NCI-H345 treated with DMSO at 0.1 percent for 48 hours (cell line): ENCODE results near the gene NRXN3.

Source experiments
- DNase-seq: peaks from one replicate; lab custom pipeline; 2025; ENCODE audit not compliant: unreplicated experiment; lab: John Stamatoyannopoulos, UW

The NRXN3 gene

GRCh38 chr14:78173346-78174035 lies 3.3 kb downstream of the NRXN3 start:
- DNase-seq: no peak

- no peak for DNase-seq
Measured at GRCh38 chr14:78175412-78175811, 5.2 kb downstream of the NRXN3 start.

GRCh38 chr14:78178071-78178470 lies 7.9 kb downstream of the NRXN3 start:
- no peak for DNase-seq

GRCh38 chr14:78178971-78179370 lies 8.8 kb downstream of the NRXN3 start:
- no peak for DNase-seq

- DNase-seq: no peak
Measured at GRCh38 chr14:78181270-78181669, 11.1 kb downstream of the NRXN3 start.

DNA sequence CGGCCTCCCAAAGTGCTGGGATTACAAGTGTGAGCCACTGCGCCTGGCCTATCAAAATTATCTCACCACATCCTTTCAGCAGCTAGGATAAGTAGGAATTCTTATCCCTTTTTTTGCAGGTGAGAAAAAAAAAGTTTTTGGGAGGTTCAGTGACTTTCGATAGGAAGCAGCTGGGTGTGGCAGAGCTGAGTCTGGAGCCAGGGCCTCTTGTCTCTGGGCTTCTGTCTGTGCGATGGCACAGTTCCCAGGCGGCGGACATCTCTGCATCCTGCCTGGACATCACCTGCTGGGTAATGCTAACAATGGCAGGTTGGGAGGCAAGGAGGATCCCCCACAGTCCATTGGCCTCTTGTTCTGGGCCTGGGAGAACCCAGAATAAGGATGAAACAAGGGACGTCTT lies 12.5 kb downstream of the NRXN3 start:
- no peak for DNase-seq

DNA sequence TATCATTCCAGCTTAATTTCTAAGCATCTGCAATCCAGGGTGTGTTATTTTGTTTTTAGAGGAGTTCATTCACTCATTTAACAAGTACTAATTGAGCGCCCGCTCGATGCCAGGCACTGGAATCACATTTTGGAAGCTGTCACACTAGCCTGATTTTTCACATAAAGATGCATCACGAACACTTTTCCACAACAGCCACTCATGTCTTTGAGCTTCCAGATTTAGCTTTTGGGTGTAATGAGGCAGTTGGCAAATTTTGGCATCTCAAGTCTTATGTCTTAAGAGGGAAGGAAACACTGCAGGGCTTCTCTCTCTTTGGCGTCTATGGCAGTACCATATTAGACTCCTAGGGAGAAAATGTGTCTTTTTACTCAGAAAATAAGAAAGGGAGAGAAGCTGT lies 14.0 kb downstream of the NRXN3 start:
- no peak for DNase-seq

DNA sequence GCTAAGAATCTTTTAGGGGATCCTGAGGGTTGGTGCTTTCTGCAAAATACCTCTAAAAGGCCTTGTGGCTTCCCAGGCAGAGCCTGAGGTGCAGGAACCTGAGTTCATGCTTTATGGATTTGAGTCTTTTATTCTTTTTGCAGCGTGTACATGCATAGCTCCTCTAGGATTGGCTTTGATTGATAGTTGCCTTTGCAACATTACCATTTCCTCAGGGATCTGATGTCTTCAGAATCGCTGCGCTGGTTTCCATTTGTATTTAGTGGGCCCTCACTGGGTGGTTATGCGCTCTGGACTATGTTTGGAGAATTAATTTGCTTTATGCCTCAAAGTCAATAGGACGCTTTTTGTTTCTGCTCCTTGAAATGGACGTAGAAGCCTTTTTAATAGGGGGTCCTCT lies 16.1 kb downstream of the NRXN3 start:
- DNase-seq: no peak

DNA sequence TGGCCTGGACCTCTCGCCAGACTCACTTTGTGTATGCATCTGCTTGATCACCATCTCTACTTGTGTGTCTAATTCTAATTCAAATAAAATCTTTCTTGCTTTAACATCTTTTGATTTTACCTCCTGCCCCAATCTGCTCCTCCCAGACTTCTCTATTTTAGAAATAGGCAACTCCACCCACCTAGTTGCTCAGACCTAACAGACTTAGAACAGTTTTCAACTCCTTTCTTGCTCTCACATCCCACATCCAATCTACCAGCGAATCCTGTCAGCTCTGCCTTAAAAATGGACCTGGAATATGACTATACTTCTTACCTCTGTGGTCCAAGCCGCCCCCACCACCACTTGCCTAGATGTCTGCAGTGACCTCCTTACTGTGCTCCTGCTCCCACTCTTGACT lies 18.7 kb downstream of the NRXN3 start:
- no peak for DNase-seq

DNA sequence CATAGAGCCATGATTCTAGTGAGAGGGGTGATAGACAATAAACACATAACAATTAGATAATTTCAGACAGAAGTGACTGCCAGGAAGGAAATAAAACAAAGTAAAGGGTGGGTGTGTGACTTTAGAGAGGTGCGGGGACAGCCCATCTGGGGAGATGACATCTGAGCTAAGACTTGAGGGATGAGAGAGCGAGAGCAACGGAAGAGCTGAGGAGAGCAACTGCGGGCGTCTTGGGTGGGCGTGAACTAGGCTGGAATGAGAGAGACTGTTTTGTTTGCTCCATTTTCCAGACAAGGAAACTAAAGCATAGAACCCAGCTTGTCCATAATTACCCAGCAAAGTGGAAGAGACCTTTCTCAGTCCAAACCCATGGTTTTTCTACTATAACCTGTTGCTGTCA lies 25.3 kb downstream of the NRXN3 start:
- DNase-seq: no peak

DNA sequence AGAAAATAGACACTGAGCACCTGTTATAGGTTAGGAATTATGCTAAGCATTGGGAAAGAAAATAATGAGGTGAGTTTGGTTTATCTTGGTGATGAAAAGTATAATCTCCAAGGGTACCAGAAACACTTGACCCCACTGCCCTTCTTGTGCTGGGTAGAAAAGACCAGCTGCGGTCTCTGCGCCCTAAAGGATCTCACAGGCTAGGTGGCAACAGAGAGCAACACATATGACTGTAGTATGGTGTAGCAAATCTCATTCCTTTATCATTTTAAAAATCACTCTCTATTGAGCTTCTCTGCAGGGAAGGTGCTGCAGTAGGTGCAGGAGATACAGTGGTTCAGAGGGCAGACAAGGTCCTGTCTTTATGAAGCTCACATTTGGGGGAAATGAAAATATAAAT lies 26.1 kb downstream of the NRXN3 start:
- no peak for DNase-seq

DNA sequence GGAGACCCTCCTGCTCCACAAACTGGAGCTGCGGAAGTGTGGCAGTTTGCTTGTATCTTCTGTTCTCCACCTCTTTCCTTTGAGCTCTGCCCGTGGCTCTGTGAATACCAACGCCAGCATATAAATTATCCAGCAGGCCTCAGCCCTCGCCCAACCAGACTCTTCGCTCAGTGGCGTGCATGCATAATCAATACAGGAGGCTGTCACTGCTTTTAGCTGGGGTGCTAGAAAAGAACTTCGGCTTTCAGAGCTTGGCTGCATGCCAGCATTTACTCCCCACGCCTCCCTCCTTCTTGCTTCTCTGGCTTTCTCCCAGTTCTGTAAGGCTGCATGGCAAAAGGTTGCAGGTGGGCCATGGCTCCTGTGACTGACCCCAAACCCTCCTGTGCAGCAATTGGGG lies 26.9 kb downstream of the NRXN3 start:
- DNase-seq: peak; percentile 88

GRCh38 chr14:78202163-78202562 lies 32.0 kb downstream of the NRXN3 start:
- DNase-seq: no peak

GRCh38 chr14:78202976-78203375 lies 32.8 kb downstream of the NRXN3 start:
- peak; percentile 93 for DNase-seq

GRCh38 chr14:78207414-78207813 lies 37.2 kb downstream of the NRXN3 start:
- no peak for DNase-seq

DNA sequence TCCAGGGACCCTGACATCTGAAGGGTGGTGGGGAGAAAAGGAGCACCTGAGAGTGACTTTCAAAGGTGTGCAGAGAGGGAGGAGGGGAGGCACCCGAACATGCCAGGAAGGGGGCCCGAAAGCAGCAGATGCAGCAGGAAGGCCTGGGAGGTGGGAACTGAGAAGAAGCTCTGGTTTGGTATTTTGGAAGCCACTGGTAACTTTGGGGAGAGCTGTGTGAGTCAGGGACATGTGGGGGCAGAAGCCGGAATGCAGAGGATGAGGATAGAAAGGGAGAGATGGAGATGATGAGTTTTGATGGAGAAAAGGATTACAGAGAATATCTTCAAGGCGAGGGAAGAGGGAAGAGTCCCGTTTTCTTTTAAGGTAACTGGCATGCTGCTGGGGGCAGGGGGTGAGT lies 50.1 kb downstream of the NRXN3 start:
- no peak for DNase-seq

DNA sequence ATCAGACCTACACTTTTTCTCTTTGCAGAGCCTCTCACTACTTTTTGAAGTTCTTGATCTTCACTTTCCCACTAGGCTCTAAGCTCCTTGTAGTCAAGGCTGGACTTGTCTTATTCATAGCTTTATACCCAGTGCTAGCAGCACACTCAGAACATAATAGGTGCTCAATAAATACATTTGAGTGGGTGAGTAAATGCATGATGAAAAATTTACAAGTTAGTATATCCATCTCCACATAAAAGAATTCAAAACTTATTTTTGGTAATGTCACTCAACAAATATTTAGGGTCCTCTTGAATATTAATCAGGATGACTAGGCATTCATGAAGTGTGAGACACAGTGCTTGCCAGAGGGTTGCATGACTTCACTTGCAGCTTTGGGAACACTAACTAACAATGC lies 52.6 kb downstream of the NRXN3 start:
- no peak for DNase-seq

GRCh38 chr14:78227248-78228077 lies 57.3 kb downstream of the NRXN3 start:
- no peak for DNase-seq

DNA sequence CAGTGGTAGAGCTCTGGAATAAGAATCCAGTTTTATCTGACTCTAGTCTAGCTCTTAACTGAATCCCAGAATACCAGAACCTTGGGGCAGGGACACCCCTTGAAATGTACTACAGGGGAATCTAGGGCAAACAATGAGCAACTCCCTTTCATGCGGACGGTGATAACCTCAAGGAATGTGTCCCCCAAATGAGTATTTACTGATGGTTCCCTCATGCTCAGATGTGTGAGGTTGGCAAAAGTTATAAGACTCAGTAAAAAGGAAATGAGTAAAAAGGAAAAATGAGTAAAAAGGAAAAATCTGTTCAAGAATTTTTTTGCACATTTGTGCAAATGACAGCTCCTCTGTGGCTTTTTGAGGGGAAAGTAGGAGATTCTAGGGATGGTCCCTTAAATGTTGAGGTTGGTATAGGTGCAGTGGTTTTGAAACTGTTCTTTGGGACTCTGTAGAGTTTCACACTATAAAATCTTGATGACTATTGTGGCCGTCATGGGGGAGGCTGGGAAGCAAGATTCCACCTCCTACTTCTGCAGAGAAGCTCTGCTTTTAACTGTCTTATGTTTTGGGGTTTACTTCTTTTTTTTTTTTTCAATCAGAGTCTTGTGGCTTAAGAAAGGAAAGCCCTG lies 58.6 kb downstream of the NRXN3 start:
- DNase-seq: no peak

DNA sequence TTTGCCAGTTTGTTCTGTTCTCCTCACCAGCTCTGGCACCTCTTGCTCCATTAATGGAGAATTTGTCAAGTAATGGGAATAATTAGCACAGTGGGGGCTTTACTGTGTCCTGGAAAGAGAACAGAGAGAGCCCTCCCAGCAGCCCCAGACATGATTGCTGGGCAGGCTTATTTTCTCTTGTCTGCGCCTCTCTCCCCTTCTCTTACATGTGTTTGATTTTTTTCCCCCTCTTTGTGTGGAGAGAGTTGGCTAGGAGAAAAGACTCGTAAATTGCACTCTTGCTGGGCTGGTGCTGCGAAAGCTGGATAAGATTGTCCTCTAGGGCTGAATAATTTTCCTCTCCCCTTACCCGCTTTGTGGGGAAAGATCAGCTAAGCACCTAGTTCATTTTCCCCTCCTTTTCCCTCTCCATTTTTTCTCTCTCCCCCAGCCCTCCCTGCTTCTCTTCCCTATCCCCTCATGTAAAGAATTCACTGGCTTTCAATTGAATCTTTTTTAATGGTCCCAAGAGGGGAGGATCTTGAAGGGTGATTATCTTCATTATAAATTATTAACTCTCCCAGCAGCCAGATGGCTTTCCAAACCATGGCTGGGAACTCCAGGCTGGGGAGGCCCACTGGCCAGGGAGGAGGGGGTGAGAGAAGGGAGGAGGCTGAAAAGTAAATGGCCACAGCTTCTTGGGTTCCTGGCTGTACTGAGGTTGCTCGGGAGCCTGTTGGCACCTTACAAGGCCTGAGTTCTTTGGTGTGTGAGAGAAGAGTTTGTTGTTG lies 62.2 kb downstream of the NRXN3 start:
- no peak for DNase-seq

DNA sequence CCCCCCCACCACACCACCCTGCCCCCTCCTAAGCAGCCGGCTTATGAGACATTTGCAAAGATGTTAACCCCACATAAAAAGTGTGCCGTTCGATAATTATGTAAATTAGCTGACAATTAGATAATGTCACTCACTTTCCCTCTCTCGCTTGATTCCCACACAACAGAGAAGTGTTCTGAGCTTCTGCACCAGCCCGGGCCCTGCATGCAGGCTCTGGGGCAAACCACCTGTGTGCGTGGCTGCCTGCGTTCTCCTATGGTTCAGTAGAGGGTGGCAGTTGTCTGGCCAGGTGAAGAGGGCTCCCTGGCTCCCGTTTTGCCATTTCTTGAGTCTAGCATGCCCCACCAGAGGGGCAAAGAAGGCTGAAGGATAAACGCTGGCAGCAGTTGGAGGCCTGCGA lies 68.0 kb downstream of the NRXN3 start:
- no peak for DNase-seq
